ENCODE results near the gene PNKD. TPM values are rescaled to one million over a fixed set of nuclear protein-coding genes. Genes with fewer than 3 reads are reported as not detected.
"Not testable (repeated sequence)": the region's sequence is repeated elsewhere in the genome, so short reads cannot be mapped to it uniquely, and the experiment has no call there.

Gene PNKD
- total RNA-seq, 2 experiments from 2014 or later = 66.3 to 74.5 TPM

DNA sequence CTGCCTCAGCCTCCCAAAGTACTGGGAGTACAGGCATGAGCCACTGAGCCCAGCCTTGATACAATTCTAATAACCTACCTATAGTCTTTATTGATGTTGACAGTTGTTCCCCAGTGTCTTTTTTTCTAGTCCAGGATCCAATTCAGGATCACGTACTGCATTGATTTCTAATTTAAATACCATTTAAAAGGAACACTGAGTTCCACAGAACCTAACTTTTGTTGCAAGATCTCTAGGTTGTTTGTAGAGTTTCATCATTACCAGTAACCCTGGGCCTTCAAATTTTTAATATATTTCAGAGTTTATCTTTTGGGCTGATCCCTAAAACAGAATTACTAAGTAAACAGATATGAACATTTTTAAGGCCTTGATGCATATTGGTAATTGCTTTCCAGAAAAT is 43.0 kb downstream of the PNKD start:
- Histone ChIP-seq H3K9me2 (ENCODE audit: insufficient read depth, low read length) (no peaks in the 10 kb centered on the region), H3K79me2 (ENCODE audit: insufficient read depth, low read depth, low read length) (no peaks in the 10 kb centered on the region), H3K4me1 (ENCODE audit: insufficient read depth, low read length, poor library complexity, severe bottlenecking) (peaks cover 13% of the 10 kb centered on the region), H3K4me2 (ENCODE audit: low read length) (no peak overlapping the region), H3K27ac (ENCODE audit: low read depth, low read length, poor library complexity, severe bottlenecking) (no peak overlapping the region), H2AFZ (ENCODE audit: low read length) (no peak overlapping the region), H3K36me3 (ENCODE audit: insufficient read depth, low read length) (no peaks in the 10 kb centered on the region), H3K4me3 (ENCODE audit: low read depth, low read length, poor library complexity, severe bottlenecking) (no peak overlapping the region), H3K9me3 (ENCODE audit: low read length) (no peaks in the 10 kb centered on the region), H4K20me1 (ENCODE audit: insufficient read depth, low read length) (no peaks in the 10 kb centered on the region)
- DNase-seq (ENCODE audit: low spot score) = no peak
- BruUV-seq (replicated peaks) = no TSS peak
- ChIA-PET CTCF (ENCODE audit: unreplicated experiment) (no interaction called here), POLR2A (interaction anchor here (0.6 kb wide), 1 partner anchor 21 kb away, joined by 4 read pairs; no protein-coding TSS in a partner anchor)
- no peak for TF ChIP-seq EZH2phosphoT487 (IDR thresholded peaks at IDR 0.05; ENCODE audit: borderline replicate concordance, low read depth, low read length)
- TF ChIP-seq, protein P1, sequence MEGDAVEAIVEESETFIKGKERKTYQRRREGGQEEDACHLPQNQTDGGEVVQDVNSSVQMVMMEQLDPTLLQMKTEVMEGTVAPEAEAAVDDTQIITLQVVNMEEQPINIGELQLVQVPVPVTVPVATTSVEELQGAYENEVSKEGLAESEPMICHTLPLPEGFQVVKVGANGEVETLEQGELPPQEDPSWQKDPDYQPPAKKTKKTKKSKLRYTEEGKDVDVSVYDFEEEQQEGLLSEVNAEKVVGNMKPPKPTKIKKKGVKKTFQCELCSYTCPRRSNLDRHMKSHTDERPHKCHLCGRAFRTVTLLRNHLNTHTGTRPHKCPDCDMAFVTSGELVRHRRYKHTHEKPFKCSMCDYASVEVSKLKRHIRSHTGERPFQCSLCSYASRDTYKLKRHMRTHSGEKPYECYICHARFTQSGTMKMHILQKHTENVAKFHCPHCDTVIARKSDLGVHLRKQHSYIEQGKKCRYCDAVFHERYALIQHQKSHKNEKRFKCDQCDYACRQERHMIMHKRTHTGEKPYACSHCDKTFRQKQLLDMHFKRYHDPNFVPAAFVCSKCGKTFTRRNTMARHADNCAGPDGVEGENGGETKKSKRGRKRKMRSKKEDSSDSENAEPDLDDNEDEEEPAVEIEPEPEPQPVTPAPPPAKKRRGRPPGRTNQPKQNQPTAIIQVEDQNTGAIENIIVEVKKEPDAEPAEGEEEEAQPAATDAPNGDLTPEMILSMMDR (conservative IDR thresholded peaks at IDR 0.05; ENCODE audit: low read length) = no peak
- intact Hi-C loops (cut with micrococcal nuclease; ENCODE audit: unreplicated experiment) = no loop called here

DNA sequence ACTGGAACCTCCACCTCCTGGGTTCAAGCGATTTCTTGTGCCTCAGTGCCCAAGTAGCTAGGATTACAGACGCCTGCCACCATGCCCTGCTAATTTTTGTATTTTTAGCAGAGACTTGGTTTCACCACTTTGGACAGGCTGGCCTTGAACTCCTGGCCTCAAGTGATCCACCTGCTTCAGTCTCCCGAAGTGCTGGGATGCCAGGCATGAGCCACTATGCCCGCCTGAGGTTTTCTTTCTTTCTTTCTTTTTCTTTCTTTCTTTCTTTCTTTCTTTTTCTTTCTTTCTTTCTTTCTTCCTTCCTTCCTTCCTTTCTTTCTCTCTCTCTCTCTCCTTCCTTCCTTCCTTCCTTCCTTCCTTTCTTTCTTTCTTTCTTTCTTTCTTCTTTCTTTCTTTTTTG is 44.4 kb downstream of the PNKD start:
- H3K4me1 ChIP-seq (ENCODE audit: insufficient read depth, low read length, poor library complexity, severe bottlenecking) = peaks cover 15% of the 10 kb centered on the region
- BruUV-seq (replicated peaks); H3K36me3 ChIP-seq (ENCODE audit: insufficient read depth, low read length); H3K9me2 ChIP-seq (ENCODE audit: insufficient read depth, low read length); H3K9me3 ChIP-seq (ENCODE audit: low read length); H3K4me3 ChIP-seq (ENCODE audit: low read depth, low read length, poor library complexity, severe bottlenecking); H3K79me2 ChIP-seq (ENCODE audit: insufficient read depth, low read depth, low read length); H2AFZ ChIP-seq (ENCODE audit: low read length); H4K20me1 ChIP-seq (ENCODE audit: insufficient read depth, low read length); H3K27ac ChIP-seq (ENCODE audit: low read depth, low read length, poor library complexity, severe bottlenecking); CTCF ChIA-PET (ENCODE audit: unreplicated experiment); POLR2A ChIA-PET; DNase-seq (ENCODE audit: low spot score); intact Hi-C loops (cut with micrococcal nuclease; ENCODE audit: unreplicated experiment); H3K4me2 ChIP-seq (ENCODE audit: low read length): not testable (repeated sequence)

DNA sequence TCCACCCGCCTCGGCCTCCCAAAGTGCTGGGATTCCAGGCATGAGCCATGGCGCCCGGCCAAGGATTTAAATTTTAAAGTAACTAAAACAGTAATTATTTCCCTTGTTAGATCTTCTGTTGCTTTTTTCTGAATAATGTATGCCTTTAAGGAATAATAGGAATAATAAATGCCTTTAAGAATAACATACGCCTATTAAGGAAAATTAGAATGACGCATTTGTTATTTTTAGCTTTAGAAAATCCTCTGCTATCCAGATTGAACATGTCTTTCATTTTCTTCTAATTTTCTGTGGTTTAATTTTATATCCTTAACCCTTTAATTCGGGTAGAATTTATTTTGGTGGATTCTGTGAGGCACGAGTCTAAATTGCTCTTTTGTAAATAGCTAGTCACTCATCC is 45.1 kb downstream of the PNKD start:
- Histone ChIP-seq H3K36me3 (ENCODE audit: insufficient read depth, low read length) (no peaks in the 10 kb centered on the region), H3K4me1 (ENCODE audit: insufficient read depth, low read length, poor library complexity, severe bottlenecking) (peaks cover 21% of the 10 kb centered on the region), H4K20me1 (ENCODE audit: insufficient read depth, low read length) (no peaks in the 10 kb centered on the region), H3K27ac (ENCODE audit: low read depth, low read length, poor library complexity, severe bottlenecking) (no peak overlapping the region), H3K9me3 (ENCODE audit: low read length) (no peaks in the 10 kb centered on the region), H2AFZ (ENCODE audit: low read length) (no peak overlapping the region), H3K79me2 (ENCODE audit: insufficient read depth, low read depth, low read length) (no peaks in the 10 kb centered on the region), H3K9me2 (ENCODE audit: insufficient read depth, low read length) (no peaks in the 10 kb centered on the region), H3K4me3 (ENCODE audit: low read depth, low read length, poor library complexity, severe bottlenecking) (no peak overlapping the region), H3K4me2 (ENCODE audit: low read length) (no peak overlapping the region)
- POLR2A ChIA-PET = interaction anchor here (0.8 kb wide), 1 partner anchor 8 kb away, joined by 3 read pairs; no protein-coding TSS in a partner anchor
- intact Hi-C loops (cut with micrococcal nuclease; ENCODE audit: unreplicated experiment) = no loop called here
- CTCF ChIA-PET (ENCODE audit: unreplicated experiment) = no interaction called here
- no TSS peak for BruUV-seq (replicated peaks)
- no peak for DNase-seq (ENCODE audit: low spot score)
- no peak for TF ChIP-seq EZH2phosphoT487 (IDR thresholded peaks at IDR 0.05; ENCODE audit: borderline replicate concordance, low read depth, low read length)
- TF ChIP-seq, protein P1 (conservative IDR thresholded peaks at IDR 0.05; ENCODE audit: low read length) = no peak
